Cortex of kidney (tissue), 1 donor: ENCODE results near the gene PROSER2.

Experiments
- DNase-seq: peaks from one replicate; lab custom pipeline; 2025; lab: John Stamatoyannopoulos, UW

Gene PROSER2, protein sequence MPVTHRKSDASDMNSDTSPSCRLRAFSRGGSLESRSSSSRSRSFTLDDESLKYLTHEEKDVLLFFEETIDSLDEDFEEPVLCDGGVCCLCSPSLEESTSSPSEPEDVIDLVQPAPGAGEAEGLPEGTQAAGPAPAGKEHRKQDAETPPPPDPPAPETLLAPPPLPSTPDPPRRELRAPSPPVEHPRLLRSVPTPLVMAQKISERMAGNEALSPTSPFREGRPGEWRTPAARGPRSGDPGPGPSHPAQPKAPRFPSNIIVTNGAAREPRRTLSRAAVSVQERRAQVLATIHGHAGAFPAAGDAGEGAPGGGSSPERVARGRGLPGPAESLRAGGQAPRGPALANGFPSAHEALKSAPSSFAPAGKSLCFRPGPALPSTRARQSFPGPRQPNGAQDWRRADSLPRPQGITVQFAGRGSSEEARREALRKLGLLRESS

DNA sequence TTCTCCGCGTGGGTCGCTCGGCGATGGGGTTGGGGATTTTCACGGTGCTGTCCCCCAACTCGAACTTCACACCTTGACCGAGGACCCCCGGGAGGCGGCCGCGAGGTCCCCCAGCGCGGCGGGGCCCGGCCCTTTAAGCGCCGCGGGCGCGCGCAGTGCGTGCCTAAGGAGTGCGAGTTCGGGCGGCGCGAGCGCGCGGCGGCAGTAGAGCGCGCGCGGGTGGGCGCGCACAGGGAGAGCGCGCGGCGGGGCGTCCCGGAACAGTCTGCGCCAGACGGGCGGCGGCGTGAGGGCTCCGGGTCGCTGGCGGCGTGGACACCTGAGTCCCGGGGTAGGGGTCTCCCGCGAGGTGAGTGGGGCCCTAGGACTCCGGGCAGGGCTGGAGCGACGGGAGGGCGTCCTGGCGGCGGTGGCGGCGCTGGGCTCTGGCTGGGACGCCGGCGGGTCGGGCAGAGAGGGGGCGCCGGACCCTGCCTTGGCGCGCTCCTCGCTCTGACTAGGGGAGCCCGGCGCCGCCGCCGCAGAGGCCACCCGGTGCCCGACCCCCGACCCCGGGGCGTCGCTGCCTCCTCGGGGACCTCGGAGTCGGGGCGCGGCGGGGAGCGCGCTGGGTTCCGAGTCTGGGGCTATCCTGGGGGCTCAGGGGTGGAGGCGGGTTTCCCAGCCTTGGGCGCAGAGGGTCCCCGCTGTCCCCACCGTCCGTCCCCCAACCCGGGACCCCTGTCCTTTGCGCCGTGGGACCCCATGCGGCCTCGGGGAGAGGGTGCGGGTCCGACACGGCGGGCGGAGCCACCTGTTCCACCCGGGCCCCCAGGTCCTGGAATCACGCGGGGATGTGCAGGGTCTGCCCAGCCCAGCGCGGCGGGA lies at the start of gene PROSER2:
PROSER2 (plus strand) TSS at position 235 of the 867 bp plus-strand sequence. CDS start 28,722 bp downstream, outside the sequence.
- no peak for DNase-seq

DNA sequence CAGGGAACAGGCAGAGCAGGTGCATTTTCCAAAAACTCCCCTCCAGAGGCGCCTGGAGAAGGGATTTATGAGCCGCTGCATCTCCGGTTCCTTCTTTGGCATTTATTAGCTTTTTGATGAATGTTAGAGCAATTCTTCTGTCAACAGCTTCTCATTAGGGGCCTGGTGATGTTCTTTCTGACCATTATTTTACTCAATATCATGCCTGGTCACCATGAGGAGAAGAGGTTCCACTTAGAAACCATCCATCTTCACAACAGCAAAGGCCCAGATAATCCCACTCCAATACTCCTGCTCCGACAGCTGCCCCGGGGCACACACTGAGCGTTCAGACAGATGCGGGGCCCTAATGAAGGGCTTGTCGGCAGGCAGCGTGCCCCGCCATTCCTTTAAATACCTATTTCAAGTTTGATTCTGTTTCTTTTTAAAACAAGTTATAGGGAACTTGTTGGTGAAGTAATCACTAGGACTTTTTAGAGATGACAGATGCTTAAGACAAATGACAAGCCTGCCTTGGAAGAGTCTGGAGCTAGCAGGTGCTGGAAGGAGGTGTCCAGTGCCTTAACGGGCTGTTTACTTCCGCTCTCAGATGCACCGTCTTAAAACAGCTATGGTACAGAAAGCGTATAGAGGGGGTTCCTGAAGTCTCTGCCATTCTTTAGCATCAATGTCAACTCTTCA lies 49.3 kb upstream of the PROSER2 start:
- no peak for DNase-seq

DNA sequence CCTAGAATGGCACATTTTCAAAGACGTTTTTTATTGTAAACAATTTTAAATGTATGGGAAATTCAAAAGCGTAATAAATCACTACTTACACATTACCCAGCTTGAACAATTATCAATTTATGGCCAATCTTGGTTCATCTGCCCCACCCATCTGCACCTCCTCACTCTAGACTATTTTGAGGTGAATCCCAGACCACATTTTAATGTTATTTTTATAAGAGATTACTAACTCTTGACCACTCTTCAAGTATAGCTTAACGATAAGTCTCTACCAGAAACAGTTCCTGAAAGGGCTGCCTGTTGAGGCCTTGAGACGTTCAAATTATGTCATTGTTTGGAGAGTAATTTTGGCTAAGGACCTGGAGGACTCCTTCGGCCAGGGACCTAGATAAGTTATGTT lies 47.7 kb upstream of the PROSER2 start:
- DNase-seq: no peak

DNA sequence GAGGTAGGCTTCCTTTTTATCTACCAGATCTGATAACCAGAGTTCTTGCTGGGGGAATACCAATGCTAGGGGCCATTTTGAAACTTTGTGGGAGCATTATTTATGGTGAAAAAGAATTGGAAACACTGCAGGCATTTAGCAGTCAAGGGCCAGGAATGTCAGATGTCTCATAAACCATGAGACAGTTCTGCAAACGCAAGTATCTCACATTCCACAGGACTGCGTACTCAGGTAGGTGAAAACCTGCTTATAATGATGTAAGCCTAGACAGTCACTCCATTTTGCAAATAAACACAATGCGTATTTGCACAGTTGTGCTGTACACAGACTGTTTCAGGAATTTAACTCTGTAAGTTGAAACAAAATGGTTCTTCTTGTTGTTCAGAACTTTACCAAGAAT lies 47.1 kb upstream of the PROSER2 start:
- DNase-seq: no peak

DNA sequence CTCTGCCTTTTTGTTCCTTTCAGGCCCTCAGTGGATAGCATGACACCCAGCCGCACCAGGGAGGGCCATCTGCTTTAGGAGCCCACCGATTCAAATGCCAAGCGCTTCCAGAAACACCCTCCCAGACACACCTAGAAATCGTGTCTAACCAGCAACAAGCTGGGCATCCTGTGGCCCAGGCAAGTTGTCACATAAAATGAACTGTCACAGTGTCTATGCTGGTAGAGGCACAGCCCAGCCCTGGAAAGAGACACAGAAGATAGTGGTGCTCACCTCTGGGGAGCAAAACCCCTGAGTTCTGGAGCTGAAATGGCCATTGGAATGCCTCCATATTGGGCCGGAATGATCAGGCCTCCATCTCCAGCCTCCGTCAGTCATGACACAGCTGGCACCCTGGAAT lies 42.0 kb upstream of the PROSER2 start:
- DNase-seq: no peak

DNA sequence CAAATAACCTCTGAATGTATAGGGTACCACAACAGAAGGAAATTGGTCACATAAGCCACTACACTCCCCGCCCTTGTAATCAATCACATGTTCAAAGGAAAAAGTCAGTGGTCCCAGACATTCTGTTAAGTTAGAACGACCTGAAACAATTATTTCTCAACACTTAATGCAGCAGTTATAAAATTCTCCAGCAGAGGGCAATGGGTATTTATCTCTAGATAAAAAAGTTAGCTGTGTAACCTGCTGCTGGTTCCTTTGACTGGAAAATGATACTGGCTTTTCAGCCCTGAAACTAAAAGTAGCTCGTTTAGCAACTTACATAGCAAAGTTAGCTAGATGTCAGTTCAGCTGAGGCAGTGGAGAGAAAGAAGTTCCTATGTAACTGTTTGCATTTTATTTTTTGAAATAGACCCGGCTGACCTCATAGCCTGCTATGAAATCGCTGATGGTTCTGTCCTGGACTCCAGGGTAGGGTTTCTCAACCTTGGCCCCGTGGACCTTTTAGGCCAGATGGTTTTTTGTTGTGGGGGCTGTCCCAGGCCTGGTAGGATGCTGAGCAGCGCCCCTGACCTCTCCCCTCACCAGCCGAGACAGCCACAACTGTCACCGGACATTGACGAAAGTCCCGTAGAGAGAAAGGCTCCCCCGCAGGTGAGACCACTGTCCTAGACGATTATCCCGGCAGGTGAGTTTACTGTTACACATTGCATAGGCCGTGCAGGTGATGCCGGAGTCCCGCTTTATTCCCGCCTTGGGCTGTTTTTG lies 40.2 kb upstream of the PROSER2 start:
- DNase-seq: no peak

DNA sequence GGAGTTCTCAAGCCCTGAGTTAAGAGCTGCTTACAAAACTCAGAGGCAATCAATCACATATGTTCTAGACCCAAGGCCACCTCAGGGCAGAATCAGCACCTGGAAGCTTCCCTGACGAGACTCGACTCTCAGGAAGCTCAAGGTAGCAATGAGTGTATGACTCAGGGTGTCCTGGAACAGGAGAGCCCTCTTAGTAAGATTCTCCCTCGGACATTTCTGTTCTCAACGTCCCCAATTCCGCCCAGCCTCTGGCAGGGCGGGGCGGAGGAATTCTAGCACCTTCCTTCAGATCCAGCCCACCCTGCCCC lies 39.6 kb upstream of the PROSER2 start:
- DNase-seq: no peak

DNA sequence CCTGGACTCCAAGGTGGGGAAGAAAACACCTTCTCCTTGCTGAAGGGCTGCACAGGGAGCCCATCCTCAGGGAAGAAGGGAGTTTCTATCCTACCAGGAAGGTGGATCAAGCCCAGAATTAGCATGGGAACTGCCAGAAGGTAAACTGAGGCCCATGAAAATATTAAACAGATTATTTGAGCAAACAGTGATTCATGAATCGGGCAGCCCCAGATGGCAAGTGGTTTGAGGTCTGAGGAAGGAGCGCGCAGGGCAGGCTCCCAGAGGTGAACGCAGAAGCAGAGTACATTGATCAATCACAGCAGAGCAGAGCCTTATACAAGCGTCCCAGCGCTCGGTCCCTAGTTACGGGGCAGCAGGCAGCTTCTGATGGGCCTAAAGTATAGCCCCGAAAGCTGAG lies 35.8 kb upstream of the PROSER2 start:
- DNase-seq: no peak

DNA sequence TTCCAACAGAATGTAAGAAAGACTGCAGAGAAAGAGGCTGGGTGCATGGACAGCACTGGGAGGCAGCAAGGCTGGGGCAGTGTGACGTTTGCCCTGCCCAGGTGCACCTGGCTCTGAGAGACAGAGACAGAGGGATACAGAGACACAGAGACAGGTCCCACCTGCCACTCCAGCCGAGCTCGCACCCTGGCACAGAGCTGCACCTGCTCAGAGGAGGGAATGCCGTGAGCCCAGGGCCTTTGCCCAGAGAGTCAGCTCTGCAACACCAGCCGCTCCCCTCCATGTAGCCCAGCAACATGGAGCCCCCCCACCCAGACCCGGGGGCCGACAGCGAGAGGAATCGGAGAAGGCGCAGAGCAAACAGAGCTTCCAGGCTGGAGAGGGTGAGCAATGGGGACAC lies 35.3 kb upstream of the PROSER2 start:
- no peak for DNase-seq

DNA sequence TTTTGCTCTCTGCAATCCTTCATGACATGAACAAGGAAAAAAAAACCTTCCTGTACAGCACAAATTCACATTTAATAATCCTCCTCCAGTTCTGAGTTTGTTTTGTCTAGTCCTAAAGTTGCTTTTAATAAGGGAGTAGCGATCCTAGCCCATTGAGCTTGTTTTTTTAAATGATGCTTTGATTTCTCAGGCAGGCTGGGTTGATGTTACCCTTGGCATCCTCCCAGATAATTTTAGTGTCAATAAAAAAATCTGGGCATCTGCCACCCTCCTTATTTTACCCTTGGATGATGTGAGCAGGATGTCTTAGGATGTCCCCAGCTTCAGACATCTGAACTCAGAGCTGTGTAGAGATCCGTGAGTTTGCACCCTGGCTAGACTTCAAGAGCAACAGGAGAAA lies 33.9 kb upstream of the PROSER2 start:
- DNase-seq: no peak

DNA sequence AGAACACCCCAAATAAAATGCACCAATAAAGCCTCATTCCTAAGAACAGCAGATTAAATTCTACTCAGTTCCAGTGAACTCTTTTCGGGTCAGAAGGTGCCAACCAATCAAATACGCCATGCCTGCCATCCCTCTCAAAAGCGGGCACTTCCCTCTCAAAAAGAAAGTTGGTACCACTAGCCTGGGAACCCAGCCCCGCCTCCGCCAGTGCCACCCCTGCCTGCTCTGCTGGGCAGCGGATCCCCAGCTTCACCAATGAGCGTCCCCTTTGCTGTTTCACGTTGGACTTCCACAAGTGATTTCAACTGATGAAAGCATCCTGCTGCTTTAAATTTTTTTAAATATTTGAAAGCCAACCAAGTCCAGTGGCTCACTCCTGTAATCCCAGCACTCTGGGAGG lies 33.2 kb upstream of the PROSER2 start:
- DNase-seq: no peak

DNA sequence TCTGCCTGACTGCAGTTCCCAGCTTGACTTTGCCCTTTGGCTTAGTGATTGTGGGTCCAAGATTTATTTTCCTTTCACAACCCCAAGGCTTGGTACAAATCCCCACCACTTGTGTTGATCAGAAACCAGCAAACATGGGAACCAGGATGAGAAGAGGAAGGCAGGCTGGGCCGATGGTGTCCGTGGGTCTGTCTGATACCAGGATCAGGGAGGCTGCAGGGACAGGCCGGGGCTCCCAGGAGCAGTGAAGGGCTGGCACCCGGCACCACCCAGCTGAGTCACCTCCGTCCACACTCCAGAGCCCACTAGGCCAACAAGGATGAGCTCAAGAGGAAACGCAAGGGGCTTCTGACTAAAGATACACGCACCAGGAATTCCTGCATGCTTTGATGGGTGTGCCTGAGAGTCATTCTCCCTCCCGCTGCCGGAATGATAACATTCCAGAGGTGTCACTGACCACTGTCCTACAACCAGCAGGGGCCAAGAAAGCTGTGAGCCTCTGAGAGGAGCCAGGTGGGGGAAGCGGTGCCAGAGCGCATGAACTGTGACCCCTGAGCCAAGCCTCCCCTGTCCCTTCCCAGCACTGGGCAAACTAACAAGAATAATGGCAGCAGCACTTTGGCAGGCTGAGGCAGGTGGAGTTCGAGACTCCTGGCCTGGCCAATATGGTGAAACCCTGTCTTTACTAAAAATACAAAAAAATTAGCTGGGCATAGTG lies 29.2 kb upstream of the PROSER2 start:
- DNase-seq: no peak

DNA sequence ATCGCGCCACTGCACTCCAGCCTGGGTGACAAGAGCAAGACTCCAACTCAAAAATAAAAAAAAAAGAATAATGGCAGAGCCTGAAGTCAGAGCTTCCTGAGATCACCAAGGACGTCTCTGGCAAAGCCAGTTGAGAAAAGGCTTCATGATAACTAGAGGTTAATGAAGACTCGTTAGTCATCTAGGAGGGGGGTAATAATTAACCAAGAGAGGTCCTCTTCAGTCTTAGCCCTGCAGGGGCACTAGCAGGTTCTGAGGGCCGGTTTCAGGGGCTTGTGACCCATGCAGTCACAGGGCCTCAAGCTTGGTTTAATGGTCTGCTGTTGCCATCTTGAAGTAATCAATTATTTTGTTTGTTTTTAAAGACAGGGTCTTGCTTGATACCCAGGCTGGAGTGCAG lies 28.6 kb upstream of the PROSER2 start:
- DNase-seq: no peak

DNA sequence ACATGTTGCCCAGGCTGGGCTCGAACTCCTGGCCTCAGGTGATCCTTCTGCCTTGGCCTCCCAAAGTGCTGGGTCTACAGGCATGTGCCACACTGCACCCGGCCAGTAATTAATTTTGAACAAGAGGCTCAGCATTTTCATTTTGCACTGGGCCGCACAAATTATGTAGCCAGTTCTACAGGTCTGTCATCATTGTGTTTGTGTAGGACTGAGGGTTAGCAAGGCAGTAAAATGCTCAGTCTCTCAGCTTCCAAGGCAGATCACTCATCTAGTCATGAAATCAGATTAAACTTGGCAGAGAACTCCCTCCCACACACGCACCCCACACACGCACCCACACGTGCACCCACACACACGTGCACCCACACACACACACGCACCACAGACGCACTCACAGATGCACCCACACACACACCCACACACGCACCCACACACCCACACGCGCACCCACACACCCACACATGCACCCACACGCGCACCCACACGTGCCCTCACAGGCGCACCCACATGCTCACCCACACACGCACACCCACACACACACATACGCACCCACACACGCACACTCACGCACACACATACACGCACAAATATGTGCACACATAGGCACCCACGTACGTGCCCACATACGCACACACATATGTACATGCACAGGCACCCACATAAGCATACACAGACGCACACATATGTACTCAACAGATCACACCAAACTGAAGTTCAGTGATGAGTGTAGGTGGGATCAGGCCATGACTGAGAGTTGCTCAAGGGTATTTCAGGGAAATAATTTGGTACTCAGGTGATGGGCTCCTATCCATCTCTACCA lies 27.8 kb upstream of the PROSER2 start:
- DNase-seq: no peak

DNA sequence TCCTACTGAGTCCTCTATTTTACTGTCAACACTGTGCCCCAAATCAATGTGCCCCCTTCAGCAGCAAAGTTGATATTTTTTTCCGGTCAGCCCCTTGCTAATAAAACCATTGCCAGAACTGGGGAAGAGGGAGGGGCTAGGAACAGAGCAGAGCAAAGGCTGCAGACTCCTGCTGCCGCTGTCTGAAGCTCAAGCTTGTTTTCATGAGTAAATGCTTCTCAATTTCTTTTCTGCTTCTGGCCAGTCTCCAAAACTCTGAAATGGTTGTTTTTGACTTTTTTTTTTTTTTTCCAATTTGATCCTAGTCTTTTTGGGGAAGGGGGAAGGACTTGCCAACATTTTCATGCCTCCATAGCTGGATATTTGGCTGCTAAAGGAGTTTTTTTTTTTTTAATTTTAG lies 26.7 kb upstream of the PROSER2 start:
- DNase-seq: no peak

DNA sequence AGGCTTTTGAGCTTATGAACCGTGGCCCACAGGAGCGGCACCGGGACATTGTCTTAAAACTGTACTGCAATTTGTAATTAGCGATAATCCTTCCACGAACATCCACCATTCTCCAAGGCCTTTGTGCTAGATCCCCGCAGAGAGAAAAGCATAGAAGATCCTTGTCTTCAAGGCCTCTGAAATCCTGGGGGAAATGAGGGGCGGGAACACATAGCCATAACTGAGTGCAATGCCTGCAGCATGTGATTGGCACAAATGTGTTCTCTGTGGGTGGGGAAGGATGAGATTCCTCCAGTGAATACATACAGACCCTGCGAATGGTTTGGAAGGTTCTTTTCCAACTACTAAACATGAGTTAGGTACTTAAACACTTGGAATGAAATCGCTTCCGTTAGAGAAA lies 25.9 kb upstream of the PROSER2 start:
- DNase-seq: no peak

DNA sequence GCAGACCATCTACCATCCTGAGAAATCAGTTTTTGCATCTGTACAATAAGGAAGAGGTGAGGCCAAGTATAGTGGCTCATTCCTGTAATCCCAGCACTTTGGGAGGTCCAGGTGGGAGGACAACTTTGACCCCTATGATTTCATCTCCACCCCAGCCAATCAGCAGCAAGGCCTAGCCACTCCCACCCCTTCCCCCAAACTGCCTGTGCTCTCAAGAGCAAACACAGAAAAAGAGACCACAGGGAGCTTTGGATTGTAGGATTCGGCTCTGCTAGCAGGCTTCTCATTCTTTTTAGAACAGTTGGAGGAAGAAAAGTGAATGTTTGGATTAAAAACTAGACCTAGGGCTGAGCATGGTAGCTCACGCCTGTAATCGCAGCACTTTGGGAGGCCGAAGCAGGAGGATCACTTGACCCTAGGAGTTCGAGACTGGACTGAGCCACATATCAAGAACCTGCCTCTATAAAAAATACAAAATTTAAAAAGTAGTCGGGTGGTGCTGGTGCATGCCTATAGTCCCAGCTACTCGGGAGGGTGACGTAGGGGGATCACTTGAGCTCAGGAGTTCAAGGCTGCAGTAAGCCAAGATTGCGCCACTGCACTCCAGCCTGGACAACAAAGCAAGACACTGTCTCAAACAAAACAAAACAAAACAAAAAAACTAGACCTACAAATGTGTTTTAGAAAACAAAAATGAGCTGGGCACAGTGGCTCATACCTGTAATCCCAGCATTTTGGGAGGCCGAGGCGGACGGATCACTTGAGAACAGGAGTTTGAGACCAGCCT lies 25.1 kb upstream of the PROSER2 start:
- no peak for DNase-seq

DNA sequence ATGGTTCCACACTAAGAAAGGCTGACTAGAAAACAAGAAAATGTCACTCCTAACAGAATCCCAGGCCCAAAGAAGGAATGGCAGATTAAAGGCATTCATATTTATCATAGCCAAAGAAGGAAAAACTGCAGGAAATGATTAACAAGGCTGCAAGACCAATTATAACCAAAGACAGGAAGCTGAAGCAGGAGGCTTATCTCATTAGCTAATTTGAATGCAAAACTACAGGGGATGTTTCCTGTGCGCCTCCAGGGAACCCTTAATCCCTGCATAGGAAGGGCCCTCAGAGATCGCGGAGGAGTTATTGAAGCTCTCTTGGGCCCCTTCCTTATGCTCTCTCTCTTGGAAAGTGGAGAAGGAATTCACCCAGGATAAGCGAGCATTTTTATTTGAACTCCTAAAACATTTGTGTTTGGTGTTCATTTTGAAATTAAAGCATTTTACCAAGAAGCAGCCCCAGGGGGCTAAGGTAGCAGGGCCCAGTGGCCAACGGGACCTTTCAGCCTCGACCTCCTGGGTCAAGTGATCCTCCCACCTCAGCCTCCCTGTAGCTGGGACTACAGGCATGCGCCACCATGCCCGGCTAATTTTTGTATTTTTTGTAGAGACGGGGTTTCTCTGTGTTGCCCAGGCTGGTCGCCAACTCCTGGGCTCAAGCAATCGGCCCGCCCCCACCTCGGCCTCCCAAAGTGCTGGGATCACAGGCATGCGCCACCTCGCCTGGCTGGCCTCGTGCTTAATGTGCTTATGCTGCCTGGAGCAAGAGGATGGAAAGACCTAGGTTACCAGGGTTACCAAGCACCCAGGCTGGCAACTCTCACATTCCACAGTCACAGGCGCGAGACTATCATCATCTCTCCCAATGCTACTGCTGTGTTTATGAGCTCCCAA lies 24.1 kb upstream of the PROSER2 start:
- DNase-seq: no peak

DNA sequence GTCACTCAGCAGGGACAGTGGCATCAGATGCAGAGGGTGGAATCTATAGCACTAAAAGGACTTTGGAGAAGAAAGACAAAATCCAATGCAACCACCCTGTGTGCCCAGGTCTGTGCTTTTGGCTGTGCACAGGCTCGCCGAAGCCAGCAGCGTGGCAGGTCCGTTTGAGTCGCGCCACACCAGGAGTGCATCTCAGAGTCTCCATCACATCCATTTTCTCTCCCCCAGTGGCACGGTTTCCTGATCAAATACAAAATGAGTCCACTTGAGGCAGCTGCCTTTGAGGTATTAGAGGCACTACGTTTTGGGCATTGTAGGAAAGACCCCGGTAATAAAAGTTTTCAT lies 23.4 kb upstream of the PROSER2 start:
- DNase-seq: no peak
